Measurements from ENCODE around the gene PTPN14.

- TF ChIP-seq EP300 (conservative IDR thresholded peaks at IDR 0.05; ENCODE audit: poor library complexity, severe bottlenecking) = no peak
- no peak for TF ChIP-seq CTCF (IDR thresholded peaks at IDR 0.05; ENCODE audit: poor library complexity, severe bottlenecking)
- TF ChIP-seq RAD21 (conservative IDR thresholded peaks at IDR 0.05) = no peak
These were observed 251.1 kb downstream of the PTPN14 start for GRCh38 chr1:214300149-214300780.

All from neural cell (in vitro differentiated cells).